Karpas-422 (cell line): ENCODE measurements around the gene SH3YL1. TPM values are rescaled to one million over a fixed set of nuclear protein-coding genes. Genes with fewer than 3 reads are reported as not detected.

Source experiments
- DNase-seq: peaks from one replicate; pipeline ENCODE4 v3.0.0-alpha.2; 2015
- H2AFZ ChIP-seq: fragments of 200-600 bp; sonication (generic); 2 replicates; pipeline ENCODE4 v1.6.1; 2014; ENCODE audit warnings: antibody characterized with exemption, low read length, mixed read lengths
- H3K27ac ChIP-seq: fragments of 200-600 bp; sonication (generic); 2 replicates; pipeline ENCODE4 v1.5.1; 2014; ENCODE audit warnings: mild to moderate bottlenecking, low read length, moderate library complexity
- H3K27me3 ChIP-seq: fragments of 200-600 bp; sonication (generic); 2 replicates; pipeline ENCODE4 v1.6.1; 2014; ENCODE audit warnings: low read length, mixed read lengths
- H3K36me3 ChIP-seq: fragments of 200-600 bp; sonication (generic); 2 replicates; pipeline ENCODE4 v1.6.1; 2014; ENCODE audit warnings: low read length, mixed read lengths; ENCODE audit not compliant: insufficient read depth
- H3K4me1 ChIP-seq: fragments of 200-600 bp; sonication (generic); 2 replicates; pipeline ENCODE4 v1.6.1; 2014; ENCODE audit warnings: mild to moderate bottlenecking, low read length, mixed read lengths
- H3K4me2 ChIP-seq: fragments of 200-600 bp; sonication (generic); 2 replicates; pipeline ENCODE4 v1.6.1; 2014; ENCODE audit warnings: low read length, low read depth, mild to moderate bottlenecking; ENCODE audit not compliant: poor library complexity, severe bottlenecking
- H3K4me3 ChIP-seq: fragments of 200-600 bp; sonication (generic); 2 replicates; pipeline ENCODE4 v1.5.1; 2014; ENCODE audit warnings: mild to moderate bottlenecking, antibody characterized with exemption, low read length, mixed read lengths
- H3K79me2 ChIP-seq: fragments of 200-600 bp; sonication (generic); 2 replicates; pipeline ENCODE4 v1.6.1; 2014; ENCODE audit warnings: mild to moderate bottlenecking, low read length, mixed read lengths
- H3K9ac ChIP-seq: fragments of 200-600 bp; sonication (generic); 2 replicates; pipeline ENCODE4 v1.6.0; 2014; ENCODE audit warnings: low read length
- H3K9me2 ChIP-seq: fragments of 200-600 bp; sonication (generic), shearing (Covaris generic); replicated peaks from 2 replicates; pipeline ENCODE4 v1.6.0; 2014; ENCODE audit warnings: mild to moderate bottlenecking, low read length, moderate library complexity; ENCODE audit not compliant: insufficient read depth
- H3K9me3 ChIP-seq: fragments of 300-700, 200-600 bp; sonication (generic); 2 replicates; pipeline ENCODE4 v1.6.1; 2014; ENCODE audit warnings: low read length, mixed read lengths
- H4K20me1 ChIP-seq: fragments of 200-600 bp; sonication (generic); 2 replicates; pipeline ENCODE4 v1.6.1; 2014; ENCODE audit warnings: mild to moderate bottlenecking, antibody characterized with exemption, low read length, low read depth; ENCODE audit not compliant: insufficient read depth
- total RNA-seq: library from RNA; depleted of rRNA; stranded (reverse); fragments of >200 nt; shearing (Covaris generic); gene quantifications from 2 replicates; pipeline ENCODE4 v1.2.3, GENCODE V29; 2014; ENCODE audit warnings: low replicate concordance

The SH3YL1 gene
- total RNA-seq, 1 experiment from 2014 or later: 20.6 TPM

GRCh38 chr2:258933-259332, 4.9 kb downstream of the SH3YL1 start:
- Histone ChIP-seq H3K9me2 (no peaks in the 10 kb centered on the region), H2AFZ (no peak overlapping the region), H3K4me3 (no peak overlapping the region), H3K36me3 (no peaks in the 10 kb centered on the region), H4K20me1 (no peaks in the 10 kb centered on the region), H3K27ac (no peak overlapping the region), H3K27me3 (no peaks in the 10 kb centered on the region), H3K4me1 (no peaks in the 10 kb centered on the region; the same call in 1 of the 2 replicates), H3K79me2 (no peaks in the 10 kb centered on the region), H3K9ac (no peak overlapping the region), H3K9me3 (no peaks in the 10 kb centered on the region; the same call in 1 of the 2 replicates), H3K4me2 (no peak overlapping the region)
- DNase-seq: no peak

GRCh38 chr2:257842-258241, 6.0 kb downstream of the SH3YL1 start:
- no peak for DNase-seq
- Histone ChIP-seq H3K27ac (no peak overlapping the region), H3K9ac (no peak overlapping the region), H4K20me1 (no peaks in the 10 kb centered on the region), H3K79me2 (no peaks in the 10 kb centered on the region), H3K27me3 (no peaks in the 10 kb centered on the region), H3K9me3 (no peaks in the 10 kb centered on the region; the same call in 1 of the 2 replicates), H3K9me2 (no peaks in the 10 kb centered on the region), H2AFZ (no peak overlapping the region), H3K4me2 (no peak overlapping the region), H3K36me3 (no peaks in the 10 kb centered on the region), H3K4me3 (no peak overlapping the region), H3K4me1 (no peaks in the 10 kb centered on the region)

- Histone ChIP-seq H3K9ac (no peak overlapping the region), H4K20me1 (no peaks in the 10 kb centered on the region), H3K36me3 (no peaks in the 10 kb centered on the region), H3K4me1 (no peaks in the 10 kb centered on the region), H3K27me3 (no peaks in the 10 kb centered on the region), H3K4me2 (no peak overlapping the region), H3K9me3 (no peaks in the 10 kb centered on the region; the same call in 1 of the 2 replicates), H3K27ac (no peak overlapping the region), H3K4me3 (no peak overlapping the region), H3K79me2 (no peaks in the 10 kb centered on the region), H2AFZ (no peak overlapping the region), H3K9me2 (no peaks in the 10 kb centered on the region)
- no peak for DNase-seq
Observed at GRCh38 chr2:257429-257828, 6.4 kb downstream of the SH3YL1 start.

GRCh38 chr2:256094-256493, 7.7 kb downstream of the SH3YL1 start:
- Histone ChIP-seq H4K20me1 (no peaks in the 10 kb centered on the region), H3K9ac (no peak overlapping the region), H3K9me3 (no peaks in the 10 kb centered on the region; the same call in 1 of the 2 replicates), H3K9me2 (no peaks in the 10 kb centered on the region), H3K27ac (no peak overlapping the region), H3K27me3 (no peaks in the 10 kb centered on the region), H2AFZ (no peak overlapping the region), H3K4me3 (no peak overlapping the region), H3K79me2 (no peaks in the 10 kb centered on the region), H3K36me3 (no peaks in the 10 kb centered on the region), H3K4me1 (no peaks in the 10 kb centered on the region), H3K4me2 (no peak overlapping the region)
- DNase-seq: no peak

GRCh38 chr2:255195-255594, 8.6 kb downstream of the SH3YL1 start:
- Histone ChIP-seq H4K20me1 (no peaks in the 10 kb centered on the region), H3K27me3 (no peaks in the 10 kb centered on the region), H3K36me3 (no peaks in the 10 kb centered on the region), H3K9me3 (no peaks in the 10 kb centered on the region; the same call in 1 of the 2 replicates), H3K4me2 (no peak overlapping the region), H3K79me2 (no peaks in the 10 kb centered on the region), H3K9ac (no peak overlapping the region), H3K9me2 (no peaks in the 10 kb centered on the region), H3K4me1 (no peaks in the 10 kb centered on the region), H3K27ac (no peak overlapping the region), H2AFZ (no peak overlapping the region), H3K4me3 (no peak overlapping the region)
- no peak for DNase-seq

GRCh38 chr2:254241-254640, 9.6 kb downstream of the SH3YL1 start:
- no peaks in the 10 kb centered on the region for H3K27me3 ChIP-seq
- no peak overlapping the region for H3K4me2 ChIP-seq
- H3K79me2 ChIP-seq: no peaks in the 10 kb centered on the region
- H3K9ac ChIP-seq: no peak overlapping the region
- H3K9me2 ChIP-seq: no peaks in the 10 kb centered on the region
- H3K9me3 ChIP-seq: no peaks in the 10 kb centered on the region; the same call in 1 of the 2 replicates
- no peak overlapping the region for H2AFZ ChIP-seq
- H3K27ac ChIP-seq: no peak overlapping the region
- H3K36me3 ChIP-seq: no peaks in the 10 kb centered on the region
- no peaks in the 10 kb centered on the region for H4K20me1 ChIP-seq
- no peak for DNase-seq
- H3K4me3 ChIP-seq: no peak overlapping the region
- H3K4me1 ChIP-seq: no peaks in the 10 kb centered on the region

- H2AFZ ChIP-seq: no peak overlapping the region
- no peaks in the 10 kb centered on the region for H3K27me3 ChIP-seq
- no peaks in the 10 kb centered on the region for H3K9me2 ChIP-seq
- no peak for DNase-seq
- H3K36me3 ChIP-seq: no peaks in the 10 kb centered on the region
- no peaks in the 10 kb centered on the region for H3K4me1 ChIP-seq
- no peaks in the 10 kb centered on the region; the same call in 1 of the 2 replicates for H3K9me3 ChIP-seq
- no peak overlapping the region for H3K27ac ChIP-seq
- no peaks in the 10 kb centered on the region for H4K20me1 ChIP-seq
- H3K4me2 ChIP-seq: no peak overlapping the region
- H3K4me3 ChIP-seq: no peak overlapping the region
- no peak overlapping the region for H3K9ac ChIP-seq
- H3K79me2 ChIP-seq: no peaks in the 10 kb centered on the region
Observed at GRCh38 chr2:253202-253638, 10.6 kb downstream of the SH3YL1 start.

GRCh38 chr2:252001-252602, 11.7 kb downstream of the SH3YL1 start:
- Histone ChIP-seq H3K79me2 (no peaks in the 10 kb centered on the region), H3K27ac (no peak overlapping the region), H3K9me2 (no peaks in the 10 kb centered on the region), H4K20me1 (no peaks in the 10 kb centered on the region), H3K27me3 (no peaks in the 10 kb centered on the region), H3K9me3 (no peaks in the 10 kb centered on the region), H3K9ac (no peak overlapping the region), H2AFZ (no peak overlapping the region), H3K4me3 (no peak overlapping the region), H3K4me2 (no peak overlapping the region), H3K4me1 (no peaks in the 10 kb centered on the region), H3K36me3 (no peaks in the 10 kb centered on the region)
- no peak for DNase-seq
